Brain microvascular endothelial cell (primary cell): ENCODE data around the gene FAM20C.

ENCODE experiments used
- DNase-seq: peaks from one replicate; pipeline ENCODE4 v3.0.0-alpha.2; 2020
- H3K27ac ChIP-seq: fragments of 250-450 bp; sonication (Bioruptor Pico); 2 replicates; pipeline ENCODE4 v1.5.1; 2020; ENCODE audit warnings: mild to moderate bottlenecking, moderate library complexity
- H3K27me3 ChIP-seq: fragments of 250-450 bp; sonication (Bioruptor Pico); replicated peaks from 2 replicates; pipeline ENCODE4 v1.5.1; 2020; ENCODE audit warnings: mild to moderate bottlenecking
- H3K36me3 ChIP-seq: fragments of 250-450 bp; sonication (Bioruptor Pico); replicated peaks from 2 replicates; pipeline ENCODE4 v1.5.1; 2020; ENCODE audit warnings: mild to moderate bottlenecking
- H3K4me3 ChIP-seq: 2 replicates; pipeline ENCODE4 v1.5.1; 2011; ENCODE audit warnings: low read depth, mild to moderate bottlenecking, control low read depth, low read length, moderate library complexity
- in situ Hi-C: cut with HindIII; loops from 2 replicates; pipeline ENCODE4 v1.10.0; 2017; ENCODE audit warnings: low sequenced_read_pairs, low pct_ligation_motif_present
- TF ChIP-seq, protein P1 (sequence below): IDR thresholded peaks from 2 replicates; pipeline ENCODE4 v1.5.1; 2011; ENCODE audit warnings: low read depth, mild to moderate bottlenecking, moderate library complexity, low read length, control low read depth, inconsistent platforms; ENCODE audit errors: missing control alignments

FAM20C gene

DNA sequence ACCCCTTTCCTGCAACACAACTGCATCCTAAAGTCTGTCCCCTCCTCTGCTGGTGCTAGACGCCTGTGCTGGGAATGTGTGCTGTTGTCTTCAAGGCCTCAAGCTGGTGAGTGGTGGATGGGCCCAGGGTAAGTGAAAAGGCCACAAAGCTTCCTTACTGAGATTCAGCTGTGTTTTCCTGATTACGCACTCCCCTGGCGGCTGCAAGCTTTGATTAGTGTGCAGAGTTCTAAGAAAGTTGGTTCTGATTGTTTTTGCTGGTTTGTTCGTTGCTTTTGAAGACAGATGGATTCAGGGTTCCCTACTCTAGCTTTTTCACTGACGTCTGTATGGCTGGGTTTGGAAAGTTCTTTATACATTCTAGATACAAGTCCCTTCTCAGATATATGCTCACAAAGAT is 85.7 kb downstream of the FAM20C start:
- no peaks in the 10 kb centered on the region for H3K36me3 ChIP-seq
- TF ChIP-seq, protein P1, sequence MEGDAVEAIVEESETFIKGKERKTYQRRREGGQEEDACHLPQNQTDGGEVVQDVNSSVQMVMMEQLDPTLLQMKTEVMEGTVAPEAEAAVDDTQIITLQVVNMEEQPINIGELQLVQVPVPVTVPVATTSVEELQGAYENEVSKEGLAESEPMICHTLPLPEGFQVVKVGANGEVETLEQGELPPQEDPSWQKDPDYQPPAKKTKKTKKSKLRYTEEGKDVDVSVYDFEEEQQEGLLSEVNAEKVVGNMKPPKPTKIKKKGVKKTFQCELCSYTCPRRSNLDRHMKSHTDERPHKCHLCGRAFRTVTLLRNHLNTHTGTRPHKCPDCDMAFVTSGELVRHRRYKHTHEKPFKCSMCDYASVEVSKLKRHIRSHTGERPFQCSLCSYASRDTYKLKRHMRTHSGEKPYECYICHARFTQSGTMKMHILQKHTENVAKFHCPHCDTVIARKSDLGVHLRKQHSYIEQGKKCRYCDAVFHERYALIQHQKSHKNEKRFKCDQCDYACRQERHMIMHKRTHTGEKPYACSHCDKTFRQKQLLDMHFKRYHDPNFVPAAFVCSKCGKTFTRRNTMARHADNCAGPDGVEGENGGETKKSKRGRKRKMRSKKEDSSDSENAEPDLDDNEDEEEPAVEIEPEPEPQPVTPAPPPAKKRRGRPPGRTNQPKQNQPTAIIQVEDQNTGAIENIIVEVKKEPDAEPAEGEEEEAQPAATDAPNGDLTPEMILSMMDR, result no peak
- H3K27ac ChIP-seq, result no peak overlapping the region
- no peak for DNase-seq
- no peak overlapping the region for H3K4me3 ChIP-seq
- H3K27me3 ChIP-seq, result no peaks in the 10 kb centered on the region
- in situ Hi-C loops, result no loop called here

GRCh38 chr7:279821-280220 is 87.5 kb downstream of the FAM20C start:
- Histone ChIP-seq H3K27me3 (no peaks in the 10 kb centered on the region), H3K36me3 (no peaks in the 10 kb centered on the region), H3K4me3 (no peak overlapping the region), H3K27ac (no peak overlapping the region)
- in situ Hi-C loops, result no loop called here
- TF ChIP-seq, protein P1, result no peak
- no peak for DNase-seq

GRCh38 chr7:280461-280860 is 88.1 kb downstream of the FAM20C start:
- Histone ChIP-seq H3K27ac (no peak overlapping the region), H3K27me3 (no peaks in the 10 kb centered on the region), H3K36me3 (no peaks in the 10 kb centered on the region), H3K4me3 (no peak overlapping the region)
- TF ChIP-seq, protein P1, result no peak
- in situ Hi-C loops, result no loop called here
- DNase-seq, result no peak

GRCh38 chr7:281637-282036 is 89.3 kb downstream of the FAM20C start:
- no peak overlapping the region for H3K4me3 ChIP-seq
- TF ChIP-seq, protein P1, result no peak
- no peaks in the 10 kb centered on the region for H3K36me3 ChIP-seq
- no peak overlapping the region for H3K27ac ChIP-seq
- in situ Hi-C loops, result no loop called here
- peaks cover 3% of the 10 kb centered on the region for H3K27me3 ChIP-seq
- DNase-seq, result no peak

GRCh38 chr7:282621-283020 is 90.2 kb downstream of the FAM20C start:
- H3K27me3 ChIP-seq, result peaks cover 3% of the 10 kb centered on the region
- no peaks in the 10 kb centered on the region for H3K36me3 ChIP-seq
- in situ Hi-C loops, result no loop called here
- TF ChIP-seq, protein P1, result no peak
- H3K27ac ChIP-seq, result no peak overlapping the region
- no peak for DNase-seq
- no peak overlapping the region for H3K4me3 ChIP-seq
